ENCODE results near the gene PPM1M.
"Not testable (repeated sequence)": the region's sequence is repeated elsewhere in the genome, so short reads cannot be mapped to it uniquely, and the experiment has no call there.

The PPM1M gene

DNA sequence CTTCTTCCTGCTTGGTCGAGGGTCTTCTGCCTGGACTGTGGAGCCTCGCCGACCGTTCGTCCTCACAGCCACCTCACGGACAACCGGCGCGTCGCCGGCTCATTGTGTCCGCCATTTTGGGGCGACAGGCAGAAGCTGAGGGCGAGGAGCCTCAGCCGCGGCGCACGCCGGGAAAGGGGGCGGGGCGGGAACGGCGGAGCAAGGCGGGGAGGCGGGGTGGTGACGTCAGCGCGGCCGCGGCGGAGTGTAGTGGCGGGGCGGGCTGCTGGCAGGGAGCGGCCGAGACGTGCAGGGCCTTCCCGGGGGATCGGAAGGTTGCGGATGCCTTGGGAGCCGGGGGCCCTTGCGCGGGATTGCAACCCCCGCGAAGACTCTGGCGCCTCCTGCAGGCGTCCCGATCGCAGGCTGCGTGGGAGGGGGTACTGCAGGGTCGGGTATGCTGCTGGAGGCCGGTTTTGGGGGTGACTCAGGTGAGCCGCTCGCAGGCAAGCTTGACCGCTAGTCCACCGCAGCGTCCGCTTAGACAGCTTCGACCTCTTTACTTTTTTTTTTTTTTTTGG is 33.0 kb downstream of the PPM1M start, which contains the start of gene WDR82:
Gene WDR82 (minus strand): TSS at position 140 of the 560 bp plus-strand sequence. CDS start 288 bp downstream, outside the sequence.
- DNase-seq = peak; percentile 47 to 77

DNA sequence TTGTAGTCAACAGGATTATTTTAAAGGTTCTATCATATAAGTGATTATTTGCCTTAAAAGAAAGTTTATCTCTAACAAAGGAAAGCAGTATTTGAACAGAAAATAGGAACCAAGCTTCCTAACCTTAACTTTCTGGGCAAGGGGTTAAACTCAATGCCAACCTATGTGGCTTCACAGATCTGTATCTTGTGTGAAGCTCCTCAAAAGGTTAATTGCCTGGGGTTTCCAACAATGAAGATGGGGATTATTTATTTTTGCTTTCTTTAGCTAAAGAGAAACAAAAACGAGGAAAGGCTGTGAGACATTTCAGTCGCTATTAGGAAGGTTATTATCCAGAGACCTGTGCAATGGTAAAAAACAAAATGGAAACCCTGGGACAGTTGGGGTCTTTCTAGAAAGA is 34.0 kb downstream of the PPM1M start:
- DNase-seq = no peak

DNA sequence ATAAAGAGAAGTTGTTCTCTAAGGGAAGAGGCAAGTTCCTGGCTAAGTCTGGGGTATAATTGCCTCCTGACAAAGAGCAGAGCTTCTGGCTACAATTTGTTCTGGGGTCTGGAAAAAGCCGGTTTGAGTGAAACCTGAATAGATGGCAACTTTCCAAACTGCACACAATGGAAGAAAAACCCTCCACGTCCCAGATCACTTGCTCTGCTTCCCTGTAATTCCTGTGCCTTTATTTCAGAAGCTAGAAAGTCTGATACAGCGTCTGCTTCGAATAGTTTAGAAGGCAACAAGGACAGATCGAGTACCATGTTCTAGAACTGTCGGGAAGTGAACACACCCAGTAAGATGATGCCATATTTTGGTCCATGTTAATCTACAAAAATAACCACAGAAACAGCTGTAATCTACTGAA is 34.5 kb downstream of the PPM1M start:
- no peak for DNase-seq

DNA sequence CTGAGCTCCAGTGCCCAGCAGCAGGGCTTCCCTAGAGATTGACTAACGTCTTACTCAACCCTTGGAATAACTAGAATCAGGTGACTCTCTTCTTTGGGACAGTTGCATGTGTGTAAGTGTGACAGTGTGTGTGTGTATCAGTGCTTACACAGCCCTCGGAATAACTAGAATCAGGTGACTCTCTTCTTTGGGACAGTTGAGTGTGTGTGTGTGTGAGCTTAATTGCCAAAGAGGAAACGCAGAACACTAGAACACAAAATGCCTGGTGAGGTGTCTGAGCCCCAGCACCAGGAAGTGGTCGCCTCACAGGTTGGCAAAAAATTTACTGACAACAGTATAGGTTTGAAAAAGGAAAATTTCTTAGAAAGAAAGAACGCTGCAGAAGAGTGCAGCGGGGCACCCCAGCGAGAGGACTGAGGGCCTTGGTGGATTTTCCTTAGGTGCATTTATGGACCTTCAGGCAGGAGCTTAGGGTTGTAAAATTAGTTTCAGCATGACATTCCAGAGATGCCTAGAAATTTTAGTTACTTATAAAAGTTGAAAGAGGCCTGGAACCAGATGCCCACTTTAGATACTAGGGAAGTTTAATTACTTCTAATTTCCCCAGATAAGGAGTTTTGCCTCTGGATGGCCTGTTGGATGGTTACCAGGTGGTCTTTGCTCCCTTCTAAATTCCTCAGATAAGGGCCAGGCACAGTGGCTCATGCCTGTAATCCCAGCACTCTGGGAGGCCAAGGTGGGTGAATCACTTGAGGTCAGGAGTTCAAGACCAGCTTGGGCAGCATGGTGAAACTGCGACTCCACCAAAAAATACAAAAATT is 36.6 kb downstream of the PPM1M start:
- DNase-seq = no peak

DNA sequence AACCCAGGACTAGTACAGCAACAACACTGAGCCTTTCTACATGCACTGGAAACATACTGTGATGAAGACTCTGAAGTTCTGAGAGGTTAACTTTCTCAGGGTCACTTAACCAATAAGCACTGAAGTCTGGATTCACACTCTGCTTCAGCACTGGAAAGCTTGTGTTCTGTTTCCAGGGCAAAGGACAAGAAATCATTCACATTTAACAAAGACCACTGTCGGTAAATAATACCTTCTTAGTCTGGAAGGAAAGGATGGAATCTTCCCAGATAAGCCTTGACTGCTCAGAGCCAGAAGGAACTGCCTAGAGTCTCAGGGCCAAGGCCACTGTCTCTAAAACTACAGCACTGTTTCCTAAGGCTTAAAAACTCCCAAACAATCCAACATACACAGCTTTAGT is 37.7 kb downstream of the PPM1M start:
- no peak for DNase-seq

DNA sequence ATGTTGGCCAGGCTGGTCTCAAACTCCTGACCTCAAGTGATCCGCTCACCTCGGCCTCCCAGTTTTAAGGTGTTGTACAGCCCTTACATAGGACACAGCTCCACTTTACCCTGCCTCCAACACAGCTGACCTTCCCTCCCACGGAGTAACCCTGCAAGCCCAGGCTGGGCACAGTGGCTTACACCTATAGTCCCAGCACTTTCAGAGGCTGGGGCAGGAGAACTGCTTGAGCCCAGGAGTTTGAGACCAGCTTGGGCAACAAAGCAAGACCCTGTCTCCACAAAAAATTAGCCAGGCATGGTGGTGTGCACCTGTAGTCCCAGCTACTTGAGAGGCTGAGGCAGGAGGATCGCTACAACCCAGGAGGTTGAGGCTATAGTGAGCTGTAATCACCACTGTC is 38.5 kb downstream of the PPM1M start:
- not testable (repeated sequence) for DNase-seq

DNA sequence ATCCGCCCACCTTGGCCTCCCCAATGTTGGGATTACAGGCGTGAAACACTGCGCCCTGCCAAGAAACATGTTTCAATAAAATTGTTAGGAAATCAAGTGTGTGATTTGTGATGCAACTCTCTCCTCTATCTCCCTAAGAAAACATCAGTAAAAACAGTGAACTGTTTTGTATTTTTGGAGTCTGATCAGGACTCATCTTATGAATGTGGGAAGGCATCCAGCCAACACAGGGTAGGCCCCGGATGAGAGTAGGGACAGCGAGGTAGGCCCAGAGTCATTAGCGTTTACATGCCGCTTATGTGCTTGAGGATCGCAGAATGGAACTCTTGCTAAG is 41.2 kb downstream of the PPM1M start:
- no peak for DNase-seq

DNA sequence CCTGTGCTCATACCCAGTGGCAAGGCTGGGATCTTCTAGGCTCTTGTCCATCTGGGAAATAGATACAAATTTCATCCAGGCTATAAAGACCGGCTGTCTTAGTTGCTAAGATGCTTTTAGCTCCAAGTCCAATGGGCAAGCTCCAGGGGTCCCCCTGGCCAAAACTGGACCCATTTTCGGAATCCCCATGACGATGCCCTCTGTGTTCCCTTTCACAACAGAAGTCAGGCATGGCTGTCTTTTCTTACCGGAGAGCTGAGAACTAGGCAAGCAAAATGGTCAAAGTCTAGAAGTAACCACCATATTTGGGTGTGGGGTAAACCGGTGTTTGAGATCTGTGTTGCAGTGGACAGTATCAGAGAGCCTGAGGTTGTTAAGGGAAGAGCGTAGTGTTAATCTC is 43.1 kb downstream of the PPM1M start:
- DNase-seq = no peak

DNA sequence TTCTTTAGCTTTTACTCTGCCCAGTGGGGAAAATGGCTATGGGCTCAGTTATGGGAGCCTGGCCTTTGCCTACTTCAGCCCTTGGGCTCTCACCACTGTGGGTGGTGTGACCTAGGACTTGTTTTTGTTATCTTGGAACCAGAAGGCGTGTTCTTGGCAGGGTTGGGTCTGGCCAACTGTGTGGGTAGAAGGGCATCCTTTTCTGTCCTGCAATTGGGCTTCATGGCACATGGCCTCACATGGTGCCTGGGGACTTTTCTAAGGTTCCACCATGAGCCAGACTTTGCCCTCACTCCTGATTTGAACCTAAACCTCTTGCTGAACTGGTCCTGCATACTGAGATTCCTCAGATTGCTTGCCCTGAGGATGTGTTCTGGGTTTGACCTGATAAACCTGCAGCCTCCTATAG is 43.8 kb downstream of the PPM1M start:
- DNase-seq = no peak

DNA sequence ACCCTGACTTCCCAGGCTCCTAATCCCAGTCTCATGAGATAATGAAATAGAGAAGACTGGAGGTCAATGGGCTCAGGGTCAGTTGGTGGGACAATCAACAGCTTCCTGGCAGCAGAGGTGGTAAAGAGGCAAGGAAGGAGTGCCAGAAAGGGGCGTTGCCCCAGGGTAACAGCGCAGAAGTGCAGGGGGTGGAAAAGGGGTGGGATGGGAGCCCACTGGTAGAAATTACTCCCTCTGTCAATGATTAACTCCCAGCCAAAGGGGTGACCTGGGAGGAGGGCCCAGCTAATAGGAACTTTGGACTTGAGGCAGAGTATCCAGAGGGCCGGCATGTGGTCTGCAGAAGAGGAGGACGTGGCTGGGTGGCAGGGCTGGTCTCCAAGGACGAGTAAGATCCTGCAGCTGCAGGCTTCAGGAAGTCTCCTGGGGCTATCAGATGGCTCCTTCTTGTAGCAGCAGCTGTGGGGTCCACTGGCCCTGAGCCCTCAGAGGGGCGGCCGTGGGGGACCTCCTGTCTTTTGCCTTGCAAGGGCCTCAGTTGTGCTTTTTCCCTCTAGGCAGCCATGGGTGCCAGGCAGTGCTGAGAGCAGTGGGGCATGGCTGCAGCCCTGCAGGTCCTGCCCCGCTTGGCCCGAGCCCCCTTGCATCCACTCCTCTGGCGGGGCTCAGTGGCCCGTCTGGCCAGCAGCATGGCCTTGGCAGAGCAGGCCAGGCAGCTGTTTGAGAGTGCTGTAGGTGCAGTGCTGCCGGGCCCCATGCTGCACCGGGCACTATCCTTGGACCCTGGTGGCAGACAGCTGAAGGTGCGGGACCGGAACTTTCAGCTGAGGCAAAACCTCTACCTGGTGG is 44.4 kb downstream of the PPM1M start:
- no peak for DNase-seq

DNA sequence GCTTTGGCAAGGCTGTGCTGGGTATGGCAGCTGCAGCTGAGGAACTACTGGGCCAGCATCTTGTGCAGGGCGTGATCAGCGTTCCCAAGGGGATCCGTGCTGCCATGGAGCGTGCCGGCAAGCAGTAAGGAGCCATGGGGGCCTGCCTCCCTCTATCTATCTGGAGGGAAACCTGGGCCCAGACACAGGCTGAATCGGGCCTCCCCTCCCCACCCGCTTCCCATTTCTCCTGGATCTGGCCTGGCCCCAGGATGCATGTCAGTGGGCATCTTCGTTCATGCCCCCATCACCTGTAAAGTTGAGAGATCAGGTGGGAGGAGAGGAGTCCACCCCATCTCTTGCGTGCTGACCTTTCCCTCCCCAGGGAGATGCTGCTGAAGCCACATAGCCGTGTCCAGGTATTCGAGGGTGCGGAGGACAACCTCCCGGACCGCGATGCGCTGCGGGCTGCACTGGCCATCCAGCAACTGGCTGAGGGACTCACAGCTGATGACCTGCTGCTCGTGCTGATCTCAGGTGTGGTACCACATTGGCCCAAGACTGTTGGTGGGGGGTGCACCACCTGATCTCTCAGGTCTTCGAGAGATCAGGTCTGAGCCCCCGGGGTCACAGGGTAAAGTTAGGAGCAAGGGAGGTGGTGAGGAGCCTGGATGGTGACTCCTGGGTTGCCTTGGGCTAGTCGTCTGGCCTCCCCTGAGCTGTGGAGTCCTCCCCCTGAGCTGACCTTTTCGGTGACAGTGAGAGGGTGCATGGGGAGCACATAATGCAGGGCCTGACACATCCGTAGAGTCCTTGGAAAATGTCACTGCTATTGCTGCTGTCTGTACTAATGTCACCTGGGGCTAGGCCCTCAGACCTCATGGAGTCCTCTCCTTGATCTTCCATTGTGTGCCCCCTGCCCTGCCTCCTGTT is 45.3 kb downstream of the PPM1M start:
- no peak for DNase-seq

DNA sequence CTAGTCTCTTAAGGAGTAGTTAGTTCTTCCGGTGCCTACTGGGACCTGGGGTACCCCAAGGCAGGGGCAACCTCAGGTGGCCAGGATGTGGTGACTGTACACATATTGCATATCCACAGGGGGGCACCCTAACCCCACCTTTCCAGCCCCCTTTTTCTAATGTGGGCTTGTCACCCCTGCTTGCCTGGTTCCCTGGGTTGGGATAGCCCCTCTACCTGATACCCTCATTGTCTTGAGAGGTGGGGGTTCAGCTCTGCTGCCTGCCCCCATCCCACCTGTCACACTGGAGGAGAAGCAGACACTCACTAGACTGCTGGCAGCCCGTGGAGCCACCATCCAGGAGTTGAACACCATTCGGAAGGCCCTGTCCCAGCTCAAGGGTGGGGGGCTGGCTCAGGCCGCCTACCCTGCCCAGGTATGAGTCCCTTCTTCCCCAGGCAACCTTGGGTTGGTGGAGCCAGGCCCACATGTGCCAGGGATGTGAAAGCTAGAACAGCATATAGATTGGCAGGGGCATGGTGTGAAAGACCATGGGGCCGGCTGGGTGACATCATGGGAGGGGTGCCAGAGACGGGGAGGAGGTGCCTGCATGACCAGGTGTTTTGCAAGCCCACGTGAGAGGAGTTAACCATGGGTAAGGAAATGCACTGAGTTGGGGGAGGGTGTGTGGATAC is 46.1 kb downstream of the PPM1M start:
- DNase-seq = no peak

DNA sequence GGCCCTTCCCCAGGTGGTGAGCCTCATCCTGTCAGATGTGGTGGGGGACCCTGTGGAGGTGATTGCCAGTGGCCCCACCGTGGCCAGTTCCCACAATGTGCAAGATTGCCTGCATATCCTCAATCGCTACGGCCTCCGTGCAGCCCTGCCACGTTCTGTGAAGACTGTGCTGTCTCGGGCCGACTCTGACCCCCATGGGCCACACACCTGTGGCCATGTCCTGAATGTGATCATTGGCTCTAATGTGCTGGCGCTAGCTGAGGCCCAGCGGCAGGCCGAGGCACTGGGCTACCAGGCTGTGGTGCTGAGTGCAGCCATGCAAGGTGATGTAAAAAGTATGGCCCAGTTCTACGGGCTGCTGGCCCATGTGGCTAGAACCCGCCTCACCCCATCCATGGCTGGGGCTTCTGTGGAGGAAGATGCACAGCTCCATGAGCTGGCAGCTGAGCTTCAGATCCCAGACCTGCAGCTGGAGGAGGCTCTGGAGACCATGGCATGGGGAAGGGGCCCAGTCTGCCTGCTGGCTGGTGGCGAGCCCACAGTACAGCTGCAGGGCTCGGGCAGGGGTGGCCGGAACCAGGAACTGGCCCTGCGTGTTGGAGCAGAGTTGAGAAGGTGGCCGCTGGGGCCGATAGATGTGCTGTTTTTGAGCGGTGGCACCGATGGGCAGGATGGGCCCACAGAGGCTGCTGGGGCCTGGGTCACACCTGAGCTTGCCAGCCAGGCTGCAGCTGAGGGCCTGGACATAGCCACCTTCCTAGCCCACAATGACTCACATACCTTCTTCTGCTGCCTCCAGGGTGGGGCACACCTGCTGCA is 46.9 kb downstream of the PPM1M start:
- DNase-seq = no peak

DNA sequence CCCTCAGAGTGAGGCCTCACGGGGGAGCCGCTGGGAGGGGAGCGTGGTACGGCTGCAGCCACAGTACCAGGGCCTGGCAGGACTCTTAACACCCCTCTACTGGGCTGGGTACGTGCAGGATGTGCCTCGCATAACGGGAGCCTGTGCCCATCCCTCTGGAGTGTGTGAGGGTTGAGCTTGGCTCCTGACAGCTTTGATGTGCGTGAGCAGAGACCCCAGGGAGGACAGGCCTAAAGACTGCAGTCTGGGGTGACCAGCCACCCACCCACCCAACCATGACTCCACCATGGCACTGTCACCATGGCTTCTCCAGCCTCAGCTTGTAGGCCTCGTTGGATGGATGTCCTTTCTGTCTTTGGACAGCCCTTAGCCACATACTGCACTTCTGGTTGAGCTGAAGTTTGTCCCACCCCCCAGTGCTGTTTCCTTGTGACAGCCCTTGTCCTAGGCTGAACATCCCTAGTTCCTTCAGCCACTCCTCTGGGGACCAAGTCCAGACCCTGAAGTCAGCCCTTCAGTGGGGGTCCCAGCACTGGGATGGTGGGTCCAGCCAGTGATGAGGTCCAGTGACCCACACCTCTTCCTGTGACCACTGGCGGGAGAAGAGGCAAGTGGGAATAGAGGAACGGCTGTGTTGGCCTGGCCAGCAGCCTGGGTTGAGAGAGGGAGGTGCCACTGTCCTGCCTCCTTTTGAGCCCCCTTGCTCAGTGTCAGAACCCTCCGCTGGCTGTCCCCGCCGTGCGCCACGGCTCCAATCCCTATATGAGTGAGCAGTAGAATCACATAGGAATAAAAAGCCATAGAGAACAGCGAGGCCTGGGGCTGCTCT is 48.1 kb downstream of the PPM1M start:
- no peak for DNase-seq

DNA sequence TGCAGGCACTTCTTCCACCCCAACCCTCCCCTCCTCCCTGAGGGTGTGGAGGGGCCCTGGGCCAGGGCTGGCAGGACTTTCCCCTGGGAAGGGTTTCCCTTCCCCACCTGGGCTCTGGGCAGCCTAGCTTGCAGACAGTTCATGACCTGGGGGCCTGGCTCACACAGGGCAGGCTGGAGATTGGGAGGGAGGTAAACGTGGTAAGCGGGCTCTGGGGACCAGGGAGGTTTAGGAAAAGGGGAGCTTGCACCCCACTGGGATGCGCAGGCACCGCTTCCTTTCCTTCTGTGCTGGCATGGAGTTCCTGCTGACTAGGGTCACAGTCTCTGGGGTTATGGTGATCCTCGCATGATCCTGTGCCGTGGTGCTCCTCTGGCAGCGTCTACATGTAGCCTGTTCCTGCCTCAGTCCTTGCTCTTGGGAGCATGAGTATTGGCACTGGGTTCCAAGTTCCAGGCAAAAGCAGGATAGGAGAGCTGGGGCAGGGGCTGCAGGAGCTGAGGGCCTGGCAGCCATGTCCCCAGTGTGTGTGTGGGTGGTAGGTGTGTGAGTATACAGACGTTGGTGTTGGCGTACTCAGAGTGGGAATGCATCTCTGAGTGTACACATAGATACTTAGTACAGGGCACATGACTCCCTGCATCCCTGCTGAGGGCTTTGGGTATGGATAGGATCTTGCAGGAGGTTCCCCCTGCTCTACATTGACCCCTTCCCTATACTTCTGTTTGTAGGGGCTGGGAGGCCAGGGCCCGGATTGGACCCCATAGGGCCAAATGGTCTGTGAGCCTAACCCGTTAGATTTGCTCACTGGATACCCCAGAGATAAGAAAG is 49.0 kb downstream of the PPM1M start:
- DNase-seq = no peak

DNA sequence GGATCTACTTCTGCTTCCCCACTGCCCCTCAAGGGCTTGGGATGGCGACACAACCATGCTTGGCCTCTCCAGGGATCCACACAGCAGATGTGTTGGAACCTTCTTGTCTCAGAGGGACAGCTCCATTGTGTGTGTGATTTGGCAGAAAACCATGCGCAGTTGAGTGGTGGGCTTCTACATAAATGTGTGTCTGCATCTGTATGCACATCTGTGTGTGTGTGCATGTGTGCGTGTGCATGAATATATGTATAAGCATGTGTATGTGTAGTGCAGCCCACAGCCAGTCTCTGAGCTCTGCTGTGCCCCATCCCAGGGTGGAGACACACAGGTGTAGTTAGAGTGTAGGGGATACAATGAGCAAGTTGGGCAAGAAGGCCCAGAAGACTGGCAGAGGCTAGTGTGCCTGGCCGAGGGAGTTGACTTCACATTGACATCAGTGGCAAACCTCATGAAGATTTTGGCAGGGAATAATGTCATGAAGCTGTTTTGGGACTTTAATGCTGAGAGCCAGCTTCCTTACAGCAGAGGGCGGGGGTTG is 50.2 kb downstream of the PPM1M start:
- no peak for DNase-seq

DNA sequence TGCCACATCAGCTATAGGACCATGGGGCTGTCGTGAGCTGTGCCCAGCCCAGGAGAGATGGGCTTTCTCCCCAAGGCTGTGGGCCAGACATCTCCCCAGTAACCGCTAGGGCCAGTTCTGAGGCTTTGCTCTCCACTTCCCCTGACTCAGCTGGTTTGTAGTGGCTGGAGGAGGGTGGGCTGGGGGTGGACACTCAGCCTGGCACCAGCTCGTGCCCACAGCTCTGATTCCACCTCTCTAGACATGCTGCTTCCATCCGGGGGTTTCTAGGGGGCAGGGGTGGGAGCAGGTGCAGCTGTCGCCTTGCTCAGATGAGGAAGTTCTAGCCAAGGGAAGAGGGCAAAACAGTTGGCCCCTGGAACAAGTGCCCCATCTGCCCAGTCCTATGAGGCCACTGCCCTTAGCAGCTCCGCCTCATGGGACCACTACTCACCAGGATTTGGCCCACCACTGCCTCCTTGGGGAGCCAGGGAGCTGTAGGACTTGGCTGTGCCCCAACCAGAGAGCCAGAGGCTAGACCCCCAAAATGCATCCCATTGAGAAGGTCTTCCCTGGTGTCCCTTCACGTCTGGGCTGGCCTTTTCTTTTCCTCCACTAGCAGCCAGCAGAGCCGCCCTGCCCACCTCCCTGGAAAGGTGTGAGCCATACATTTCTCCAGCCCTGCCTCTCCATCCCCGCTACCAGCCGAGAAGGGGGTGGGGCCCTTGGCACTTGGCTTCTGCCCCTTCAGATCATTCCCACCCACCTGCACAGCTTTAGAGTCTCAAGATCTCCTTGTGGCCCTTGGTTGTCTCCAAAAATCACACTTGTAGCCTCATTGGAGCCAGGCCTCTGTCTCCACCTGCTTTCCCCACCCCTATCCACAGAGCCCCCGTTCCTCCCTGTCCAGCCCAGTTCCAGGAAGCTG is 51.9 kb downstream of the PPM1M start:
- DNase-seq = no peak
